Left hindlimb (tissue), 1 donor: Measurements from ENCODE around the gene TECTA.
A peak's percentile ranks its signal among the peaks of the same experiment; 100 is the strongest.

Experiments
- DNase-seq: peaks from one replicate; pipeline ENCODE4 v3.0.0-alpha.2; 2018

The TECTA gene

DNA sequence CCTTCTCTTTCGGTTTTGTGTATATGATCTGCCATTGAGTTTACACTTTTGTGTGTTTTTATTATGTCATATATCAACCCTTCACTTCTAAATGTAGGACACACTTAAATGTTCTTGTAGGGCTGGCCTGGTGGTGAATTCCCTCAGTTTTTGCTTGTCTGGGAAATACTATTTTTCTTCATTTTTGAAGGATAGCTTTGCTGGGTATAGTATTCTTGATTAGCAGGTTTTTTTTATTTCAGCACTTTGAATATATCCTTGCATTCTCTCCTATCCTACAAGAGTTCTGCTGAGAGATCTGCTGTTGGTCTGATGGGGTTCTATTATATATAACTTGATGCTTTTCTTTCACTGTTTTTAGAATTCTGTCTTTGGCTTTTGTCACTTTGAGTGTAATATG lies 79.1 kb downstream of the TECTA start:
- DNase-seq = no peak

DNA sequence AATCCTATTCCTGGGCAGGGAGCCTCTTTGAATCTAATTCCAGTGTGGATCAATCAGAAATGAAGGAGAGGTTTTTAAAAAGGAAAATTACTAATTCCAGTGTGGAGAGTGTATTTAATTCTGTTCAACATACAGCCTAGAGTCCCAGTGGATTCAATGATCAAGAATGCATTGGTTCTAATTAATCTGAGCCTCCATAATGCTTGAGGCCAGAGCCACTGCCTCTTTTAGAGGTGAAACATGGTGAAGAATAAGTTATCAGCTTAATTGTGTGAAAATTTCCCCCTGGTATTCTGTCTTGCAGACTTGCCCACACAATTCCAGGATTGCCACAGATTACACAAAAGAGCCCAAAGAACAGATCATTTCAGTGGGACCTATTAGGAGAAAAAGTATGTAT lies 87.7 kb downstream of the TECTA start:
- no peak for DNase-seq

DNA sequence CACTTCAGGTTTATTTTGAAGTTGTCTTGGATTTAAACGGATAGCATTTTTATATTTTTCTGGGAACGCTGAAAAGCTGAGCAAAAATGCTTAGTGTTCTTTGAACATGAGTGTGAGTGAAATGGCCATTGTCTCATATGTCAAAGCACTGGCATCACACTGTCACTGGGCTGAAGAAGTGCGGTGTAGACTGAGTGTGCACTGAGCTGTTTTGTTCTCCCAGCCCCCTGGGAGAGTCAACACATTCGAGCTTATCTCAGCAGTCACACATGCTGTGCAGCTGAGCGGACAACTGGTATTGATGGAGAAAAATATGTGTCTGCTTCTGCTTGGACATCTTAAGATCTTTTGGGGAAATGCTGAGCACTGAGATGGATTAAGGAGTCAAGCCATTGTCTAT lies 90.8 kb downstream of the TECTA start:
- DNase-seq = no peak

GRCh38 chr11:121194731-121195596 lies 93.9 kb downstream of the TECTA start:
- DNase-seq = peak; percentile 38

DNA sequence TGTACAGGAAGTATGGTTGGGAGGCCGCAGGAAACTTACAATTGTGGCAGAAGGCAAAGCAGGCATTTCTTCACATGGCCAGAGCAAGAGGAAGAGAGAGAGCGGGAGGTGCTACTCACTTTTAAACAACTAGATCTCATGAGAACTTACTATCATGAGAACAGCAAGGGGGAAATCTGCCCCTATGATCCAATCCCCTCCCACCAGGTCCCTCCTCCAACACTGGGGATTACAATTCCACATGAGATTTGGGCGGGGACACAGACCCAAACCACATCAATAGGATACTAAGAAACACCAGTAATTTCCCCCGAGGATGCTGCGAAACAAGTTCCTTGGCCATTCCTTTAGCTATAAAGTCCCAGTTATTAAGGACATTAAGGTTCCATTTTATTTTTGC lies 97.4 kb downstream of the TECTA start:
- no peak for DNase-seq

GRCh38 chr11:121199516-121199915 lies 98.5 kb downstream of the TECTA start:
- DNase-seq = no peak

DNA sequence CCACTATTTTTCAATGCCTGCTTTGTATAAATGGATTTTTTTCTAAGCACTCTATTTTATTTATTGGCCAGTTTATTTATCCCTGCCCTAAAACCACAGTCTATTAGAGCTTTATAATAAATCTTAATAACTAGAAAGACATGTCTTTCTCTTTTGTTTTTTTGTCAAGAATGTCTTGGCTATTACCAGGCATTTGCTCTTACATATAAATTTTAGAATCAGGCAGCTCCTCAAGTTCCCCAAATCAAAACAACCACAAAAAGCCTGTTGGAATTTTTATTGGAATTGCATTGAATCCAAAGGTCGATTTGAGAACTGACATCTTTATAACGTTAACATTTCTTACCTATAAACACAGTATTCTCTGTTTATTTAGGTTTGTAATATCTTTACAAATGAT lies 105.8 kb downstream of the TECTA start:
- DNase-seq = no peak

DNA sequence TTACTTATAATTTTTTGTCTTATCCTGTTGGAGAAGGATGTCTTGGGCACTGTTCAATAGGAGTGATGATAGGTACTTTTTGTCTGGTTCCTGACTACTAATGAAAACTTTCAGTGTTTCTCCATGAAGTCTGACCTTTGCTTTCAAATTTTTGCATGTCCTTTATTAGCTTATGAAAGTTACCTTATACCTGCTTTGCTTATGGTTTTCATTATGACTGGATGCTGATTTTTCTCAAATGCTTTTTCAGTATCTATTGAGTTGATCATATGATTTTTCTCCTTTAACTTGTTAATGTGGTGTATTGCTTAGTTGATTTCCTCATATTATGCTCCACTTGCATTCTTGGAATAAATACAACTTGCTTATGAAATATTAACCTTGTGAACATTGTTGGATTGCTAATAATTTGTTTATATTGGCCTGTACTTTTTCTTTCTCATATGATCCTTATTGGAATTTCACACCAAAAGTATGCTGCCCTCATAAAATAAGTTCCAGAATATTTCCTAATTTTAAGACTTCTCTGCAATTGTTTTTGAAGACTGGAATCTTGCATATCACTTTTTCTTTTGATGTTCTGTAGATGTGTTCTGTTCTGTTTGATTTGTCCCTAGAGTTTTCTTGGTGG lies 106.6 kb downstream of the TECTA start:
- no peak for DNase-seq

DNA sequence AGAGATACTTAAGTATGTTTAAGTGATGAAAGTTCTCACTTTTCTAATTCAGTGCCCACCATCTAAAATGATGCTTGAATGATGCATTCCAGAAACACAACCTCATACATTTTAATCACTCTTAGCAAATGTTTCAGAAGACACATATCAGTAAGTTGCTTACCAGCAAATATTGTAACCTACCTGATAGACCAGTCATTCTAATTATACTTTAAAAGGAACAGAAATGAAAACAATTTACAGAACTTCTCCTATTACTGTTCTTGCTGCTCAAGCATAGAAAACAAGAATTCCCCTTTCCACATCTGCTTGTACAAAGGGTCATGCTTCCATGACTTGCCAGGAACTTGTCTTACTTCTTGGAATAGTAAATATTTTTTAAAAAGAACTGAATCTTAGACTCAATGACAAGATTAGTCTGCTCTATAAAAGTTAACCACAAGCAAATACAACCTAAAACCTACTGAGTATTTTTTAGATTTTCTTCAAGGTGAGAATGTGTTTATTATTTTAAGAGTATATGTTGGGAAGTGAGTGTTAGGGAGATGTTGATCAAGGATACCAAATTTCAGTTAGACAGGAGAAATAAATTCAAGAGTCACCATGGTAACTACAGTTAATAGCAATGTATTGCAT lies 109.5 kb downstream of the TECTA start:
- no peak for DNase-seq

DNA sequence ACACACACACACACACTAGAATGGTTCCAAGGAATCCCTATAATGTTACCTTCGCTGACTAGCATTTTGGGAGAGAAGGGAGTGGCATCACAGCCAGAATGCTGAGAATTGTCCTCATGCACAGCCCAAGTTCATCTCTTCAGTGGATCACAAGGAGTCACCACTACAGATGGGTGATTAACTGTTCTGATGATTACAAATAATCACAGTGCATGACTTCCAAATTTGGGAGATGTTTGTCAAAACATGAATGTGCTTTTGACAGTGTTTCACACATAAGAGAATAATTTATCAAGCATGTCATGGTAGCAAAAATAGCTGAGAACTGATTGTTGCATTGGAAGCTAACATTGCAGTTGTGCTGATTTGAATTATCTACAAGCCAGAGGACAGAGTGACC lies 110.6 kb downstream of the TECTA start:
- DNase-seq = no peak

GRCh38 chr11:121212536-121213361 lies 111.7 kb downstream of the TECTA start:
- no peak for DNase-seq

- no peak for DNase-seq
These were observed 112.4 kb downstream of the TECTA start for GRCh38 chr11:121213362-121213893.

GRCh38 chr11:121214861-121215260 lies 113.8 kb downstream of the TECTA start:
- DNase-seq = no peak

DNA sequence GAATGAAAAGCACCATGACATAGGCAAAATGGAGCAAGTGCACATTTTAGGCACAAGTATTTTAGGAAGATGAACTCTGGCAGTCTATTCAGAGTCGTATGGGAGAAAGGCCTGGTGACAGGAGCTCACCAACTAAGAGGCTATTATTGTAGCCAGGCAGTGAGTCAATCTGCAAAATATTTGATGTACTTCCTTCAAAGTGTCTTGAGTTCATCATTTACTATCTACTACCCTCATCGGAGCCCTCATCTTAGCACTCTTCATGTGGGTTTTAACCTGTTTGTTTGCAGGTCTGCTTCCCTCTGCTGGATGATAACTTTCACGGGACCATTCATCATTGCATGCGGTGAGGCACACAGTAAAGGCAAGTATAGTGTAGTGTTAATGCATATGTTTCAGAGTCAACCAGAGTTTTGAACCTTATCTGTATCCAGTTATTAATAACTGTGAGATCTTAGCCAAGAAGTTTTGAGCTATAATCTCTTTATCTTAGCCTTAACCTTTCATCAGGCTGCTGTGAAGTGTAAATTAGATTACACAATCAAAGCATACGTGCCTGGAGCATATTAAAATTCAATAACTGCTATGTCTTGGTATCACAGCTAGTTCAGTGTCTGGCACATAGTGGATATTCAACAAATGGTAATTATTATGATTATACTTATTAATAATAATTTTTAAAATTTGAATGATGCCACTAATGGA lies 120.6 kb downstream of the TECTA start:
- DNase-seq = no peak

DNA sequence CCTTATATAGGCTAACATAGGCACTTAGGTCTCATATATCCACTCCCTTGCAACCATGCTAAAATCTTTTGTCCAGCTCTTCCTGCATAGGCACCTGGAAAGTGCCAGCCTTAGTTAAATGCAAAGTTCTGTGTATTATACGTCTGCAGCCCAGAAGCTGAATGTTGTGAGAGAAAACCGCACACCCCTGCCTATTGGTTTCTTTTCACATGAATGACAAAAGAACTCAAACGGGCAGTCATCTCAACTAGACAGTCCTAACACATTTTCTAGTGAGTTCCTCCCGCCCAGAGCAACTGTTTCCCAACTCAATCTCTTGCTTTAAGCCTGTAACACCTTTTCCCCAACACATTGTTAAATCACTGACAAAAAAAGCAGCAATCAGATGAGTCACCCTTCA lies 122.1 kb downstream of the TECTA start:
- no peak for DNase-seq

DNA sequence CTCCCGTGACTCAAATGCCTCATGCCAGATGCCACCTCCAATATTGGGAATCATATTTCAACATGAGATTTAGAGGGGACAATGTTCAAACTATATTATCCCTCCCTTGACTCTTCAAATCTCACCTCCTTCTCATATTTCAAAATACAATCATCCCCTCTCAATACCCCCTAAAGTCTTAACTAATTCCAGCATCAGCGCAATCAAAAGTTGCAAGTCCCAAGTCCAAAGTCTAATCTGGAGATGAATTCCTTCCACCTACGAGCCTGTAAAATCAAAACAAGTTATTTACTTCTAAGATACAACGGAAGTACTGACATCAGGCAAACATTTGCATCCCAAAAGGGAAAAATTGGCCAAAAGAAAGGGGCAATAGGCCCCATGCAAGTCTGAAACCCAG lies 124.3 kb downstream of the TECTA start:
- no peak for DNase-seq

GRCh38 chr11:121226415-121227263 lies 125.6 kb downstream of the TECTA start:
- no peak for DNase-seq

GRCh38 chr11:121228851-121229250 lies 127.8 kb downstream of the TECTA start:
- DNase-seq = no peak

- no peak for DNase-seq
These were observed 128.6 kb downstream of the TECTA start for GRCh38 chr11:121229495-121230215.

- no peak for DNase-seq
These were observed 130.7 kb downstream of the TECTA start for GRCh38 chr11:121231576-121232278.
